HEK293 (cell line): ENCODE measurements around the gene DST.

ENCODE experiments used
- CTCF ChIA-PET: fragments of 350-600 bp; formaldehyde crosslinking; extraction: SDS; loops from one replicate; lab custom pipeline; 2021; ENCODE audit warnings: antibody characterized with exemption; lab: Yijun Ruan, JAX
- POLR2A ChIA-PET: fragments of 300-600 bp; formaldehyde crosslinking; extraction: SDS; loops from one replicate; lab custom pipeline; 2020; ENCODE audit warnings: antibody characterized with exemption, inconsistent platforms; lab: Yijun Ruan, JAX
- H3K27ac ChIP-seq: fragments of 200-500 bp; sonication (Bioruptor generic); 2 replicates; pipeline ENCODE4 v1.5.1; 2014; ENCODE audit warnings: low read depth, low read length, control low read depth, inconsistent platforms; ENCODE audit errors: extremely low read depth
- H3K36me3 ChIP-seq, 2 experiments: fragments of 200-500 bp in 1 of 2; sonication (Bioruptor generic) in 1 of 2; 1 replicate in 1 of 2; 2 replicates in 1 of 2; pipeline ENCODE4 v1.5.1; 2014 to 2017; ENCODE audit warnings: inconsistent platforms in 2 of 2, low read length in 2 of 2; ENCODE audit not compliant: control insufficient read depth in 2 of 2, insufficient read depth in 1 of 2
- H3K4me1 ChIP-seq: fragments of 200-500 bp; sonication (Bioruptor generic); 2 replicates; pipeline ENCODE4 v1.5.1; 2014; ENCODE audit warnings: mild to moderate bottlenecking, low read length, inconsistent platforms; ENCODE audit not compliant: control insufficient read depth, insufficient read depth
- H3K4me3 ChIP-seq: 2 replicates; pipeline ENCODE4 v1.5.1; 2011; ENCODE audit warnings: low read depth, mild to moderate bottlenecking, control low read depth, low read length, moderate library complexity
- H3K9me3 ChIP-seq: fragments of 200-500 bp; sonication (Bioruptor generic); 2 replicates; pipeline ENCODE4 v1.5.1; 2014; ENCODE audit warnings: low read depth, low read length, inconsistent platforms; ENCODE audit not compliant: control insufficient read depth, insufficient read depth
- GLI2 ChIP-seq: fragments of 450-650 bp; formaldehyde crosslinking; IDR thresholded peaks from 2 replicates; pipeline ENCODE4; 2017; ENCODE audit warnings: missing biosample characterization, missing genetic modification characterization, low read depth, borderline replicate concordance
- GLIS2 ChIP-seq: fragments of 450-650 bp; formaldehyde crosslinking; IDR thresholded peaks from 2 replicates; pipeline ENCODE4 v1.5.1; 2016; ENCODE audit warnings: missing biosample characterization, missing genetic modification characterization
- HOXC10 ChIP-seq: sonication (generic); formaldehyde crosslinking; IDR thresholded peaks from 2 replicates; pipeline ENCODE4 v1.8.1; 2023; ENCODE audit warnings: mild to moderate bottlenecking, missing genetic modification reagents
- RBAK ChIP-seq: fragments of 450-650 bp; formaldehyde crosslinking; IDR thresholded peaks from 2 replicates; pipeline ENCODE4 v1.5.1; 2016; ENCODE audit warnings: missing biosample characterization, missing genetic modification characterization
- REPIN1 ChIP-seq: fragments of 450-650 bp; formaldehyde crosslinking; IDR thresholded peaks from 2 replicates; pipeline ENCODE4 v1.5.1; 2017; ENCODE audit warnings: missing biosample characterization, missing genetic modification characterization, low read depth
- SCRT2 ChIP-seq: fragments of 450-650 bp; formaldehyde crosslinking; IDR thresholded peaks from 2 replicates; pipeline ENCODE4 v1.5.1; 2016; ENCODE audit warnings: missing biosample characterization, missing genetic modification characterization
- SETDB1 ChIP-seq: IDR thresholded peaks from one replicate; pipeline ENCODE4 v1.6.1; 2017; ENCODE audit warnings: mild to moderate bottlenecking, low read length, moderate library complexity, mixed read lengths; ENCODE audit not compliant: insufficient read length
- ZFP3 ChIP-seq: fragments of 450-650 bp; formaldehyde crosslinking; IDR thresholded peaks from 2 replicates; pipeline ENCODE4 v1.5.1; 2016; ENCODE audit warnings: low read depth, missing biosample characterization, missing genetic modification characterization
- ZNF362 ChIP-seq: fragments of 450-650 bp; formaldehyde crosslinking; IDR thresholded peaks from 2 replicates; pipeline ENCODE4 v1.5.1; 2016; ENCODE audit warnings: missing biosample characterization, missing genetic modification characterization
- ZNF473 ChIP-seq: fragments of 450-650 bp; formaldehyde crosslinking; IDR thresholded peaks from 2 replicates; pipeline ENCODE4 v1.5.1; 2017; ENCODE audit warnings: missing biosample characterization, missing genetic modification characterization
- ZNF549 ChIP-seq: fragments of 450-650 bp; IDR thresholded peaks from 2 replicates; pipeline ENCODE4 v1.5.1; 2018; ENCODE audit warnings: missing biosample characterization, missing genetic modification characterization, mild to moderate bottlenecking, inconsistent platforms, moderate library complexity
- ZNF558 ChIP-seq: fragments of 450-650 bp; formaldehyde crosslinking; IDR thresholded peaks from 2 replicates; pipeline ENCODE4 v1.5.1; 2016; ENCODE audit warnings: missing biosample characterization, missing genetic modification characterization
- TF ChIP-seq, protein P1 (sequence below): fragments of 450-650 bp; formaldehyde crosslinking; IDR thresholded peaks from 2 replicates; pipeline ENCODE4 v1.5.1; 2016; ENCODE audit warnings: missing biosample characterization, missing genetic modification characterization
- TF ChIP-seq, protein P2 (sequence below): fragments of 450-650 bp; formaldehyde crosslinking; IDR thresholded peaks from 2 replicates; pipeline ENCODE4 v1.5.1; 2016; ENCODE audit warnings: missing biosample characterization, missing genetic modification characterization, low read depth

DST gene

DNA sequence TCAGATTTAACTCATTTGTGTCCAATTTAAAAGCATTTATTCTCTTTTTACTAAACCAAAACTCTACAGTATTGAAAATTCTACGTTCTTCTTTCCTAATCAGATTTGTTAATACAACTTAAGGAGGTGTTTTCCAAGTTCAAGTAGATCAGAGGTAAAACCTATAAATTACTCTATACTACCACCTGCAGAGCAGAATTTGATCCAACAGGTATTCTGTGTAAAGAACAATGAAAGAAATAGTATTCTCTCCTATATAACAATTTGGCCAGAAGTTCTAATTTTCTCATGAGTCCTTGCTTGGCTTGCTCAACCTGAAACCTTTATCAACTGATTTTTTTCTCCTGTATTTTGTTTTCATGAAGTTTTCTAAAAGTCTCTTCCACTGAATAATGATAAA is 28.5 kb upstream of the DST start:
- Histone ChIP-seq H3K4me3 (no peak overlapping the region), H3K9me3 (no peaks in the 10 kb centered on the region), H3K27ac (no peak overlapping the region), H3K36me3 (no peaks in the 10 kb centered on the region; a peak in 1 of 3 replicates), H3K4me1 (peaks cover 17% of the 10 kb centered on the region)
- POLR2A ChIA-PET, result no interaction called here
- CTCF ChIA-PET, result interaction anchor here (0.7 to 2.1 kb wide), 8 partner anchors 10 to 900 kb away, joined by 3 to 6 read pairs (median 3); no protein-coding TSS in a partner anchor
- TF ChIP-seq SETDB1 (no peak), HOXC10 (CRISPR knock-in tag) (no peak), SCRT2 (tag by site-specific recombination) (peak; percentile 49; the same call in 1 of the 2 replicates), ZFP3 (tag by site-specific recombination) (no peak), RBAK (tag by site-specific recombination) (no peak)
- TF ChIP-seq, protein P1, sequence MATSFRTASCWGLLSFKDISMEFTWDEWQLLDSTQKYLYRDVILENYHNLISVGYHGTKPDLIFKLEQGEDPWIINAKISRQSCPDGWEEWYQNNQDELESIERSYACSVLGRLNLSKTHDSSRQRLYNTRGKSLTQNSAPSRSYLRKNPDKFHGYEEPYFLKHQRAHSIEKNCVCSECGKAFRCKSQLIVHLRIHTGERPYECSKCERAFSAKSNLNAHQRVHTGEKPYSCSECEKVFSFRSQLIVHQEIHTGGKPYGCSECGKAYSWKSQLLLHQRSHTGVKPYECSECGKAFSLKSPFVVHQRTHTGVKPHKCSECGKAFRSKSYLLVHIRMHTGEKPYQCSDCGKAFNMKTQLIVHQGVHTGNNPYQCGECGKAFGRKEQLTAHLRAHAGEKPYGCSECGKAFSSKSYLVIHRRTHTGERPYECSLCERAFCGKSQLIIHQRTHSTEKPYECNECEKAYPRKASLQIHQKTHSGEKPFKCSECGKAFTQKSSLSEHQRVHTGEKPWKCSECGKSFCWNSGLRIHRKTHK (tag by site-specific recombination), result no peak

DNA sequence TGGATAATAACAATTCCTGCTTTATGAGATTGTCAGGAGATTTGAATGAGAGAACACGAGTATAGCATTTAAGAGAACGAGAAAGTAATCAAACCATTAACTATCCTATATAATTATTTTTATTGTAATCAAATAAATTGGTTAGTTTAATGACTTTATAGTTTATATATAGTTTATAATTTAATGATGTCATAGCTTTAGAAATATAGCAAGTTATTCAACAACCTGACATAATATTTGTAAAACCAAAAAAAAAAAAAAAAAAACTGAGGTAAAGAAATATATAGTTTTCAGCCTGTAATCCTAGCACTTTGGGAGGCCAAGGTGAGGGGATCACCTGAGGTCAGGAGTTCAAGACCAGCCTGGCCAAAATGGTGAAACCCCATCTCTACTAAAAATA is 26.4 kb upstream of the DST start:
- no peaks in the 10 kb centered on the region; a peak in 1 of 3 replicates for H3K36me3 ChIP-seq
- CTCF ChIA-PET, result interaction anchor here (0.7 to 2.1 kb wide), 8 partner anchors 9 to 99 kb away, joined by 3 to 9 read pairs (median 4); no protein-coding TSS in a partner anchor
- POLR2A ChIA-PET, result interaction anchor here (0.6 kb wide), 1 partner anchor 201 kb away, joined by 6 read pairs; no protein-coding TSS in a partner anchor
- H3K27ac ChIP-seq, result no peak overlapping the region
- H3K4me1 ChIP-seq, result peaks cover 17% of the 10 kb centered on the region
- no peaks in the 10 kb centered on the region for H3K9me3 ChIP-seq
- TF ChIP-seq REPIN1 (tag by site-specific recombination) (no peak), ZNF362 (tag by site-specific recombination) (0 out of 2 replicates have a peak, but pooled peaks have one; percentile 23), GLI2 (tag by site-specific recombination) (no peak), ZNF473 (tag by site-specific recombination) (no peak), ZNF558 (tag by site-specific recombination) (no peak)
- TF ChIP-seq, protein P2, sequence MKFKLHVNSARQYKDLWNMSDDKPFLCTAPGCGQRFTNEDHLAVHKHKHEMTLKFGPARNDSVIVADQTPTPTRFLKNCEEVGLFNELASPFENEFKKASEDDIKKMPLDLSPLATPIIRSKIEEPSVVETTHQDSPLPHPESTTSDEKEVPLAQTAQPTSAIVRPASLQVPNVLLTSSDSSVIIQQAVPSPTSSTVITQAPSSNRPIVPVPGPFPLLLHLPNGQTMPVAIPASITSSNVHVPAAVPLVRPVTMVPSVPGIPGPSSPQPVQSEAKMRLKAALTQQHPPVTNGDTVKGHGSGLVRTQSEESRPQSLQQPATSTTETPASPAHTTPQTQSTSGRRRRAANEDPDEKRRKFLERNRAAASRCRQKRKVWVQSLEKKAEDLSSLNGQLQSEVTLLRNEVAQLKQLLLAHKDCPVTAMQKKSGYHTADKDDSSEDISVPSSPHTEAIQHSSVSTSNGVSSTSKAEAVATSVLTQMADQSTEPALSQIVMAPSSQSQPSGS (tag by site-specific recombination), result peak; percentile 84
- no peak overlapping the region for H3K4me3 ChIP-seq

- no peak overlapping the region for H3K4me3 ChIP-seq
- CTCF ChIA-PET, result interaction anchor here (0.7 to 1.9 kb wide), 4 partner anchors 8 to 44 kb away, joined by 3 to 6 read pairs (median 3); no protein-coding TSS in a partner anchor
- no peaks in the 10 kb centered on the region for H3K9me3 ChIP-seq
- TF ChIP-seq ZNF549 (tag by site-specific recombination) (no peak), GLIS2 (tag by site-specific recombination) (no peak)
- H3K36me3 ChIP-seq, result no peaks in the 10 kb centered on the region; a peak in 1 of 3 replicates
- H3K4me1 ChIP-seq, result peaks cover 23% of the 10 kb centered on the region
- POLR2A ChIA-PET, result no interaction called here
- H3K27ac ChIP-seq, result no peak overlapping the region
Observed at GRCh38 chr6:56668158-56668557, 25.5 kb upstream of the DST start.
